GM11168 (cell line): ENCODE data around the gene SGPP2.
"Not testable (repeated sequence)": the region's sequence is repeated elsewhere in the genome, so short reads cannot be mapped to it uniquely, and the experiment has no call there.

ENCODE experiments used
- in situ Hi-C: fragments of 300-500 bp; cut with MboI; formaldehyde crosslinking; loops from one replicate; pipeline ENCODE4 v1.12.0; 2022; ENCODE audit warnings: low sequenced_read_pairs; ENCODE audit not compliant: unreplicated experiment

The SGPP2 gene

DNA sequence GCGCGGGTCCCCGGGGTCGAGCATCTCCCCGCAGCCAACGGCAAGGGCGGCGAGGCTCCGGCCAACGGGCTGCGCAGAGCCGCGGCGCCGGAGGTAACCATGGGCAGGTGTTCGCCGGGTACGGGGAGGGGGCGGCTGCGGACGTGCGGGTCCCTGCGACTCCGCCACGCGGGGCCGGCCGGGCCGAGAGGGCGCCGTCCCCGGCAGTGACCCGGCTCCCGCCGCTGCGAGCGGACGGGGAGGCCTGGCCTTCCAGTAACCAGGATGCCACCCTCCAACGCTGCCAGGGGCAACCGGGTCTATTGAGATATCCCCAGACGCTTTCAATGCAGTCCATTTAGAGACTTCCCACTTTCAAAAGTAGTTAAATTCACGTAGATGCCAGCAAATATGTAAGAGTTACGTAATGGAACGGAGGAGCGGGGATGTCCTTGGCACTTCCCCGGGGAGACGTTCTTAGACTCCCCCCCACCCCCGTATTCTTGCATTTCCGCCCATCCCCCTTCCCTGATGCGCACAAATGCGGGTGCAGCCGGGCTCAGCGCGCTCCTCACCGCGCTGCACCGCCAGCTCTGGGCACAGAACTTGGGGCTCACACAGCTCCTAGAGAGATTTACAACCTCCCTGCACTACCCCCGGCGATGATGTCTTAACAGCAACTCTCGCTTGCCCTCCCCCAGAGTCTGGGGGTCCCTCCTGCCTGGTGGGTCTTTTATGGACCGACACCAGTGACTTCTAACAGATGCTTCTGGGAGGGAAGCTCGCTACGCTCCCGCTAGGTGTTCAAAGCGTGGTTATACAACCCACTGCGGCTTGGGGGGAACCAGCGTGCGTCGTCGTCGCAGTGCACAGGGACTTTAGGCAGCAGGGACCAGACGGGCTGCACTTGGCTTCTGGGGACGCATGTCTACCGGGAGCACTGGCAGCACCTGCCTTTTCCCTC, 657 bp downstream of the SGPP2 start:
- in situ Hi-C loops = loop anchor here (10.0 kb wide), 1 partner anchor 100 kb away; a partner anchor contains a TSS

GRCh38 chr2:222427646-222428301, 3.4 kb downstream of the SGPP2 start:
- in situ Hi-C loops = loop anchor here (10.0 kb wide), 1 partner anchor 103 kb away; a partner anchor contains a TSS

- in situ Hi-C loops = no loop called here
Measured at GRCh38 chr2:222430071-222430470, 5.7 kb downstream of the SGPP2 start.

DNA sequence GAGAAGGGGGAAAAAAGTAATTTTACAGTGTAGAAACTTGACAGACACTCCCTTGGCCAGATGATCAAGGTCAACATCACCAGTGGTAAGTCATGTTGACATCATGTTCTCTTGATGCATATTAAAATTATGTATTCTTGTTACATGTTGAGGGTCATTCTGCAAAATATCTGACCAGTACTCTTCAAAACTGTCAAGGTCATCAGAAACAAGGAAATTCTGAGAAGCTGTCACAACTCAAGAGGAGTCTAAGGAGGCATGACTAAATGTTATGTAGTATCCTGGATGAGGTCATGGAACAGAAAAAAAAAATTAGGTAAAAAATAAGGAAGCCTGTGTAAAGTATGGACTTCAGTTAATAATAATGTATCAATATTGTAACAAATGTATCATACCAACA, 6.3 kb downstream of the SGPP2 start:
- in situ Hi-C loops = no loop called here

- in situ Hi-C loops = no loop called here
Measured at GRCh38 chr2:222431869-222432268, 7.5 kb downstream of the SGPP2 start.

GRCh38 chr2:222433332-222434173, 9.2 kb downstream of the SGPP2 start:
- in situ Hi-C loops = no loop called here

DNA sequence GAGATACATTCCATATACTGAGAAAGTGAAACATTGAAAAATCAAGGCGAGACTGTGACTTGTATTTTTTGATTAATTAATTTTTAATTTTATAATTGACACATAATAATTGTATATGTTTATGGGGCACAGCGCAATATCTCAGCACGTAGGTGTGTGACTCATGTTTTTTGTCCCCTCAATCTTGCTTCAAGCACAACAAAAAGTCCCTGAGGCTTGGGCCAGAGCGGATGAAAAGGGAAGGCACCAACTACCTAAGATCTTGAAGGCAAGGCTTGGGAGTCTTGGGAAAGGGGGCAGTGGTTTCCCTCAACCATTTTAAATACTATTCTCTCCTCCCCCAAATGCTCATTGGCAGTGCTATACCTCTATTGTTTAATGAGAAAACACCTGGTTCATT, 9.9 kb downstream of the SGPP2 start:
- in situ Hi-C loops = no loop called here

DNA sequence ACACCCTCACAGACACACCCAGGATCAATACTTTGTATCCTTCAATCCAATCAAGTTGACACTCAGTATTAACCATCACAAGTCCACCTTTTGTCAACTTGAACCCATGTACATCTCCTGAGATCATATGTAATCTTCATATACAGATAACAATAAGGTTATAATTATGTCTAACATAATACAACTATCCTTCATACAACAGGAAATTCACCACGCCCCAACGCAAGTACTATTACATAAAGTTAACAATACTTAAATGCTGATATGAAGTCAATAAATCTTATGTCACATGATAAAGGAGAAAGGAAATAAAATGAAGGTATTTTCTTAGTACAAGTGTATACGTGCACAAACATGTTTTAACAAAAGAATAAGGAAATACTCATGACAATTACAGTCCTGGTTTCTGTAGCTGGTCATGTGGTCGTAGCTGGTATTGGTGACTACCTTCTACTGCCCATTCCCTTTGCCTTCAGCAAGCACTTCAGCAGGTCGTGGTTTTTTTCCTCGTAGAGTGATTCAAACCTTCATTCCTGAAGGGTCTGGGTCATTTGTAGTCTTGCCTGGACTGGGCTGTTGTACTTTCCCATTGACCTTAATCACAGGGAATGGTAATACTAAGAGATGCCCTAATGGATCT, 11.2 kb downstream of the SGPP2 start:
- in situ Hi-C loops = not testable (repeated sequence)

DNA sequence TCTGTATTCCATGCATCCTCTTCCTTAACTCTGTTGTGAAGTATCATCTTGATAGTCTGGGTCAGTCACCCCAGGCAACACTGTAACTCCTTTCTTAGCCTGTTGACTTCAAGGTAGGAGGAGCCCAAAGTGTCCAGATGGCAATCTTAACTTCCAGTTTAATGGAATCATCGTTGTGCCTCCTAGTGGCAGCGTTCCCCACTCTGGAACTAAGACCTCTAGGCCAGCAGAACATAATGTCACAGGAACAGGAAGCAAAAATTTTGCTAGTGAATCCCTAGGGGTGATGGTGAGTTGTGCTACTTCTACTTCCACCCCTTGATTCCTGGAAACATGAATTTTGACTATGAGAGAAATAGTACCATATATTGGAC, 11.7 kb downstream of the SGPP2 start:
- in situ Hi-C loops = no loop called here

DNA sequence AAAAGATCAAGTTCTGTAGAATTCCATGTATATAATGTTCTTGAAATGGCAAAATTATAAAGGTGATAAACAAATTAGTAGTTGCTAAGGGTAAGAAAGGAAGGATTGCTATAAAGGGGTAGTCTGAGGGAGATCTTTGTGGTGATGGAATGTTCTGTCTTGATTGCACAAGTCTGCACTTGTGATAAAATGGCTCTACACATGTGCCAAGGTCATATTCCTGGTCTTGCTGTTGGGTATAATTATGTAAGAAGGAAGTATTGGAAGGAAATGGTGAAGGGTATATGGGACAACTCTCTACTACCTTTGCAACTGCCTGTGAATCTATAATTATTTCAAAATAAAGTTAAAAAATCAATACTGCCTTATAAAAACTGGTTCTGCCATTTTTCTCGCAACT, 15.3 kb downstream of the SGPP2 start:
- in situ Hi-C loops = no loop called here

- in situ Hi-C loops = no loop called here
Measured at GRCh38 chr2:222440673-222441422, 16.5 kb downstream of the SGPP2 start.

GRCh38 chr2:222442665-222443064, 18.3 kb downstream of the SGPP2 start:
- in situ Hi-C loops = no loop called here

GRCh38 chr2:222445227-222445626, 20.9 kb downstream of the SGPP2 start:
- in situ Hi-C loops = no loop called here

- in situ Hi-C loops = no loop called here
Measured at GRCh38 chr2:222447131-222447530, 22.8 kb downstream of the SGPP2 start.

GRCh38 chr2:222448748-222449181, 24.4 kb downstream of the SGPP2 start:
- in situ Hi-C loops = no loop called here

DNA sequence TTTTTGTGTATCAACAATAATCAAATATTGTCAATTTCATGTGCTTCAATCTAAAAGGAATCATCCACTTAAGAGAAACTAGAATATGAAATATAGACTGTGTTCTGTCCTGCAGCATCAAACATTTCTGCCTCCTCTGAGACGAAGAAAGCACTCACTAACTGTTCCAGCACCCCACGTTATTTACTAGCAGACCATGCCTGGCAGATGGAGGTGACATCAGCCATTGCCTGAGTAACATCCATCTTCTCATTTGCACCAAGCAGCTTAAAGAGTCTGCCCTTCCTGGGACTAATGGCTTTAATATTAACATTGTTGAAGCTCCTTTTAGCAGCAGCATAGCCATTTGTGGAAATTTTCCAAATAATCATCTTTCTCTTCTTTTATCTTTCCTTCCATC, 25.7 kb downstream of the SGPP2 start:
- in situ Hi-C loops = no loop called here

DNA sequence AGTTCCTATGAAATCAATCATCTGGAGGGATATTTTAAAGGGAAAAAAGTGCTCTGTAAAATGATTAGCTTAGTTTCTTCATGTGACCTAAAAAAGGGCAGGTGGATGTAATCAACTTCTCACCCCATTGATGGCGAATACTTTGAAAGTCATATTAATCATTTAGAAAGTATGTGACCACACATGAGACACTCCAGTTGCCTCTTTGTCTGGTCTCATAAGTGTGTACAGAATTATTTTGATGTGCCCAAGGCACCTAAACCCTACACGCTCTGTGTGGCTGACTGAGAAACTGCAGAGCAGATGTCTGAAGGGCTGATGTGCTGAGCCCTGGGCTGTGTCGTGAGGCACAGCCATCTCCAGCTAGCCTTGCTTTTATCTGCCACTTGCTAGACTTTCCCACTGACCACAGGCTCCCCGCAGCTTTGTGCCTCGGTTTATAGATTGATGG, 26.9 kb downstream of the SGPP2 start:
- in situ Hi-C loops = no loop called here

GRCh38 chr2:222452422-222452950, 28.1 kb downstream of the SGPP2 start:
- in situ Hi-C loops = no loop called here

GRCh38 chr2:222456479-222457077, 32.2 kb downstream of the SGPP2 start:
- in situ Hi-C loops = no loop called here
